H9 (cell line): Measurements from ENCODE around the gene RPA1. TPM values are rescaled to one million over a fixed set of nuclear protein-coding genes. Genes with fewer than 3 reads are reported as not detected.

ENCODE experiments used
- DNase-seq: peaks from one replicate; pipeline ENCODE4 v3.0.0-alpha.2; 2017
- H2AFZ ChIP-seq: one replicate; pipeline ENCODE4 v1.6.1; 2013; ENCODE audit warnings: mild to moderate bottlenecking, low read length, control low read depth, moderate library complexity
- H2AK5ac ChIP-seq: 2 replicates; pipeline ENCODE4 v1.6.1; 2013; ENCODE audit warnings: low read length, control low read depth, mixed read lengths; ENCODE audit not compliant: insufficient read length
- H2BK120ac ChIP-seq: one replicate; pipeline ENCODE4 v1.6.1; 2013; ENCODE audit warnings: low read depth, mild to moderate bottlenecking, low read length, control low read depth, inconsistent platforms; ENCODE audit not compliant: poor library complexity, severe bottlenecking
- H2BK12ac ChIP-seq: 2 replicates; pipeline ENCODE4 v1.6.1; 2013; ENCODE audit warnings: low read length, control low read depth, mixed read lengths, low read depth; ENCODE audit not compliant: insufficient read length
- H2BK15ac ChIP-seq: 2 replicates; pipeline ENCODE4 v1.6.1; 2013; ENCODE audit warnings: low read depth, low read length, control low read depth
- H2BK20ac ChIP-seq: one replicate; pipeline ENCODE4 v1.6.1; 2013; ENCODE audit warnings: low read depth, mild to moderate bottlenecking, low read length, control low read depth, inconsistent platforms; ENCODE audit not compliant: poor library complexity, severe bottlenecking
- H2BK5ac ChIP-seq: 2 replicates; pipeline ENCODE4 v1.6.1; 2013; ENCODE audit warnings: low read length, control low read depth, mixed read lengths; ENCODE audit not compliant: insufficient read length
- H3K14ac ChIP-seq: 2 replicates; pipeline ENCODE4 v1.6.1; 2013; ENCODE audit warnings: low read length, control low read depth; ENCODE audit not compliant: insufficient read depth
- H3K18ac ChIP-seq: 2 replicates; pipeline ENCODE4 v1.6.1; 2013; ENCODE audit warnings: low read depth, mild to moderate bottlenecking, mixed read lengths, low read length, control low read depth; ENCODE audit not compliant: insufficient read length
- H3K23ac ChIP-seq: 2 replicates; pipeline ENCODE4 v1.6.1; 2013; ENCODE audit warnings: low read length, control low read depth, mixed read lengths, low read depth; ENCODE audit not compliant: insufficient read length
- H3K23me2 ChIP-seq: 2 replicates; pipeline ENCODE4 v1.6.1; 2013; ENCODE audit warnings: low read depth, mild to moderate bottlenecking, mixed read lengths, low read length, control low read depth; ENCODE audit not compliant: insufficient read length, poor library complexity, severe bottlenecking
- H3K27ac ChIP-seq: 2 replicates; pipeline ENCODE4 v1.5.1; 2013; ENCODE audit warnings: low read length, control low read depth, mixed read lengths, low read depth; ENCODE audit not compliant: insufficient read length
- H3K27me3 ChIP-seq: 2 replicates; pipeline ENCODE4 v1.6.1; 2013; ENCODE audit warnings: low read length, control low read depth, inconsistent platforms; ENCODE audit not compliant: insufficient read depth
- H3K4ac ChIP-seq: 2 replicates; pipeline ENCODE4 v1.6.1; 2013; ENCODE audit warnings: low read depth, mild to moderate bottlenecking, control low read depth, inconsistent platforms, low read length, moderate library complexity
- H3K4me1 ChIP-seq: 2 replicates; pipeline ENCODE4 v1.6.1; 2013; ENCODE audit warnings: low read length, control low read depth, inconsistent platforms; ENCODE audit not compliant: insufficient read depth
- H3K4me2 ChIP-seq: 2 replicates; pipeline ENCODE4 v1.6.1; 2013; ENCODE audit warnings: low read length, control low read depth, mixed read lengths; ENCODE audit not compliant: insufficient read length, insufficient read depth
- H3K56ac ChIP-seq: 2 replicates; pipeline ENCODE4 v1.6.1; 2013; ENCODE audit warnings: low read depth, mild to moderate bottlenecking, mixed read lengths, low read length, control low read depth; ENCODE audit not compliant: insufficient read length
- H3K79me1 ChIP-seq: 2 replicates; pipeline ENCODE4 v1.6.1; 2013; ENCODE audit warnings: low read depth, mild to moderate bottlenecking, moderate library complexity, low read length, control low read depth, inconsistent platforms; ENCODE audit not compliant: insufficient read depth, poor library complexity, severe bottlenecking
- H3K79me2 ChIP-seq: 2 replicates; pipeline ENCODE4 v1.6.1; 2013; ENCODE audit warnings: low read length, control low read depth, inconsistent platforms; ENCODE audit not compliant: insufficient read depth
- H3K9ac ChIP-seq: 2 replicates; pipeline ENCODE4 v1.6.1; 2013; ENCODE audit warnings: low read length, control low read depth, mixed read lengths; ENCODE audit not compliant: insufficient read length; ENCODE audit errors: extremely low read depth
- H3K9me3 ChIP-seq: one replicate; pipeline ENCODE4 v1.6.1; 2013; ENCODE audit warnings: low read depth, low read length, inconsistent platforms; ENCODE audit not compliant: control insufficient read depth
- H3T11ph ChIP-seq: one replicate; pipeline ENCODE4 v1.6.1; 2013; ENCODE audit warnings: mild to moderate bottlenecking, low read length, control low read depth, inconsistent platforms
- H4K20me1 ChIP-seq: one replicate; pipeline ENCODE4 v1.6.1; 2013; ENCODE audit not compliant: control insufficient read depth, insufficient read length, insufficient read depth
- H4K5ac ChIP-seq: 2 replicates; pipeline ENCODE4 v1.6.1; 2013; ENCODE audit warnings: low read depth, mild to moderate bottlenecking, mixed read lengths, low read length, control low read depth; ENCODE audit not compliant: insufficient read length
- H4K8ac ChIP-seq: replicated peaks from 2 replicates; pipeline ENCODE4 v1.6.1; 2013; ENCODE audit warnings: low read length, control low read depth, mixed read lengths, low read depth; ENCODE audit not compliant: insufficient read length
- H4K91ac ChIP-seq: 2 replicates; pipeline ENCODE4 v1.6.1; 2013; ENCODE audit warnings: low read depth, mild to moderate bottlenecking, moderate library complexity, mixed read lengths, low read length, control low read depth; ENCODE audit not compliant: insufficient read length
- H3K27ac Mint-ChIP-seq, 3 experiments: 2 replicates in 2 of 3; 3 replicates in 1 of 3; pipeline ENCODE4 v1.8.0; 2020 to 2021; ENCODE audit warnings: mixed read lengths in 3 of 3, mild to moderate bottlenecking in 1 of 3, moderate library complexity in 1 of 3
- H3K27me3 Mint-ChIP-seq: 2 replicates; pipeline ENCODE4 v1.8.0; 2021; ENCODE audit warnings: low read depth, mild to moderate bottlenecking, moderate library complexity, mixed read lengths
- H3K36me3 Mint-ChIP-seq, 3 experiments: 2 replicates in 2 of 3; 3 replicates in 1 of 3; pipeline ENCODE4 v1.8.0; 2020 to 2021; ENCODE audit warnings: low read depth in 3 of 3, mixed read lengths in 3 of 3; ENCODE audit not compliant: insufficient read depth in 1 of 3
- H3K4me1 Mint-ChIP-seq, 2 experiments: 2 replicates each; pipeline ENCODE4 v1.8.0; 2020; ENCODE audit warnings: mixed read lengths in 2 of 2
- H3K4me3 Mint-ChIP-seq, 2 experiments: 2 replicates in 1 of 2; 3 replicates in 1 of 2; pipeline ENCODE4 v1.8.0; 2020 to 2021; ENCODE audit warnings: mild to moderate bottlenecking in 2 of 2, mixed read lengths in 2 of 2, moderate library complexity in 1 of 2
- H3K9me3 Mint-ChIP-seq, 2 experiments: 2 replicates in 1 of 2; 3 replicates in 1 of 2; pipeline ENCODE4 v1.8.0; 2020; ENCODE audit warnings: mild to moderate bottlenecking in 2 of 2, mixed read lengths in 2 of 2, moderate library complexity in 1 of 2
- CTCF ChIP-seq: fragments of 200-600 bp; sonication (generic); conservative IDR thresholded peaks from 3 replicates; pipeline ENCODE4 v1.8.0; 2021; ENCODE audit warnings: antibody characterized with exemption, mild to moderate bottlenecking
- WGBS: extraction: QIAGEN DNeasy Blood & Tissue Kit; methylation state at CpG from one replicate; pipeline ENCODE4 v1.1.7; 2013; ENCODE audit warnings: missing lambda C conversion rate, low lambda C conversion rate, mixed read lengths; ENCODE audit not compliant: insufficient read length; ENCODE audit errors: extremely low coverage; 5-methylcytosine and 5-hydroxymethylcytosine counted together
- total RNA-seq: library from RNA; stranded (reverse); gene quantifications from 2 replicates; pipeline ENCODE4 v1.2.1, GENCODE V29; 2021

Gene RPA1
- total RNA-seq, 1 experiment from 2014 or later = 215 TPM

- Mint-ChIP-seq H3K36me3 (peaks cover 6 to 35% (median 23%) of the 10 kb centered on the region in 3 experiments; a peak in 6 of 7 replicates), H3K9me3 (no peaks in the 10 kb centered on the region), H3K4me1 (no peaks in the 10 kb centered on the region), H3K27me3 (no peaks in the 10 kb centered on the region), H3K4me3 (no peak overlapping the region), H3K27ac (peak overlapping the region in 1 of 3 experiments; percentile 19; a peak in 2 of 7 replicates)
- H3K9ac ChIP-seq = no peak overlapping the region
- H3K23ac ChIP-seq = no peak overlapping the region
- no peaks in the 10 kb centered on the region for H3K79me2 ChIP-seq
- no peak overlapping the region for H4K8ac ChIP-seq
- H2BK120ac ChIP-seq = no peak overlapping the region
- no CpG with 5 or more reads among the region's 16 CpGs for WGBS
- H4K5ac ChIP-seq = no peak overlapping the region
- no peak overlapping the region for H3K56ac ChIP-seq
- no peaks in the 10 kb centered on the region for H3K27me3 ChIP-seq
- no peak overlapping the region for H2AK5ac ChIP-seq
- H3K27ac ChIP-seq = no peak overlapping the region
- peaks cover 2% of the 10 kb centered on the region for H3K79me1 ChIP-seq
- H2BK12ac ChIP-seq = no peak overlapping the region
- H3K4ac ChIP-seq = no peak overlapping the region
- H2BK15ac ChIP-seq = no peak overlapping the region
- no peak overlapping the region for H2BK20ac ChIP-seq
- no peak overlapping the region for H3K14ac ChIP-seq
- H3K4me1 ChIP-seq = no peaks in the 10 kb centered on the region
- no peak overlapping the region for H3K4me2 ChIP-seq
- H3K18ac ChIP-seq = no peak overlapping the region
- DNase-seq = no peak
- no peak for TF ChIP-seq CTCF
- H4K20me1 ChIP-seq = no peaks in the 10 kb centered on the region
- no peaks in the 10 kb centered on the region for H3K9me3 ChIP-seq
- no peaks in the 10 kb centered on the region for H3K23me2 ChIP-seq
- H2AFZ ChIP-seq = no peak overlapping the region
- no peak overlapping the region for H4K91ac ChIP-seq
- no peak overlapping the region for H2BK5ac ChIP-seq
- H3T11ph ChIP-seq = no peak overlapping the region
Measured at GRCh38 chr17:1861391-1862010, 31.7 kb downstream of the RPA1 start.
